ENCODE measurements around the gene DUSP10.

The DUSP10 gene

GRCh38 chr1:221756830-221757551 lies 15.1 kb upstream of the DUSP10 start:
- no peak for FAIRE-seq
- no peak for DNase-seq (ENCODE audit: insufficient read length, low spot score)
- TF ChIP-seq POLR2A (IDR thresholded peaks at IDR 0.05; ENCODE audit: low read depth, low read length): no peak

GRCh38 chr1:221753828-221754188 lies 11.9 kb upstream of the DUSP10 start:
- DNase-seq (ENCODE audit: insufficient read length, low spot score) (no peak), FAIRE-seq (no peak)
- no peak for TF ChIP-seq POLR2A (IDR thresholded peaks at IDR 0.05; ENCODE audit: low read depth, low read length)

GRCh38 chr1:221751226-221751887 lies 9.5 kb upstream of the DUSP10 start:
- no peak for TF ChIP-seq POLR2A (IDR thresholded peaks at IDR 0.05; ENCODE audit: low read depth, low read length)
- DNase-seq (ENCODE audit: insufficient read length, low spot score): no peak
- FAIRE-seq: no peak

GRCh38 chr1:221748981-221749380 lies 7.1 kb upstream of the DUSP10 start:
- DNase-seq (ENCODE audit: insufficient read length, low spot score): no peak
- TF ChIP-seq POLR2A (IDR thresholded peaks at IDR 0.05; ENCODE audit: low read depth, low read length): no peak
- no peak for FAIRE-seq

GRCh38 chr1:221747839-221748238 lies 6.0 kb upstream of the DUSP10 start:
- no peak for FAIRE-seq
- no peak for DNase-seq (ENCODE audit: insufficient read length, low spot score)
- no peak for TF ChIP-seq POLR2A (IDR thresholded peaks at IDR 0.05; ENCODE audit: low read depth, low read length)

GRCh38 chr1:221743416-221744208 lies 1.7 kb upstream of the DUSP10 start:
- no peak for FAIRE-seq
- TF ChIP-seq POLR2A (IDR thresholded peaks at IDR 0.05; ENCODE audit: low read depth, low read length): no peak
- no peak for DNase-seq (ENCODE audit: insufficient read length, low spot score)

GRCh38 chr1:221742555-221743415 lies 896 bp upstream of the DUSP10 start:
- DNase-seq (ENCODE audit: insufficient read length, low spot score) (peak; percentile 61), FAIRE-seq (no peak)
- TF ChIP-seq POLR2A (IDR thresholded peaks at IDR 0.05; ENCODE audit: low read depth, low read length): peak; percentile 56; the same call in 1 of the 2 replicates

- no peak for TF ChIP-seq POLR2A (IDR thresholded peaks at IDR 0.05; ENCODE audit: low read depth, low read length)
- DNase-seq (ENCODE audit: insufficient read length, low spot score): no peak
- no peak for FAIRE-seq
Measured at GRCh38 chr1:221740993-221741702, 741 bp downstream of the DUSP10 start.

GRCh38 chr1:221740369-221740992 lies 1.4 kb downstream of the DUSP10 start:
- DNase-seq (ENCODE audit: insufficient read length, low spot score) (no peak), FAIRE-seq (no peak)
- TF ChIP-seq POLR2A (IDR thresholded peaks at IDR 0.05; ENCODE audit: low read depth, low read length): no peak

- no peak for FAIRE-seq
- no peak for TF ChIP-seq POLR2A (IDR thresholded peaks at IDR 0.05; ENCODE audit: low read depth, low read length)
Measured at GRCh38 chr1:221739677-221740025, 2.2 kb downstream of the DUSP10 start.

GRCh38 chr1:221739018-221739676 lies 2.7 kb downstream of the DUSP10 start:
- no peak for TF ChIP-seq POLR2A (IDR thresholded peaks at IDR 0.05; ENCODE audit: low read depth, low read length)
- DNase-seq (ENCODE audit: insufficient read length, low spot score) (no peak), FAIRE-seq (no peak)

More at GRCh38 chr1:221739677-221740025, 2.2 kb downstream of the DUSP10 start:
- DNase-seq (ENCODE audit: insufficient read length, low spot score): no peak

GRCh38 chr1:221736714-221737113 lies 5.2 kb downstream of the DUSP10 start:
- FAIRE-seq (no peak), DNase-seq (ENCODE audit: insufficient read length, low spot score) (no peak)
- TF ChIP-seq POLR2A (IDR thresholded peaks at IDR 0.05; ENCODE audit: low read depth, low read length): no peak
